Stimulated activated CD4-positive, alpha-beta T cell treated with anti-CD3 and anti-CD28 coated beads, Interleukin-1b, Interleukin-23, amount 100 ng/mL, for 4 hours (primary cell): ENCODE results near the gene BEX3.

Source experiments
- DNase-seq, 2 donors: peaks; one replicate each; pipeline ENCODE4 v3.0.0-alpha.2; 2020; ENCODE audit warnings: low read depth in 2 of 2

BEX3 gene

GRCh38 chrX:103423955-103424638 is 47.8 kb downstream of the BEX3 start:
- DNase-seq = no peak
